Measurements from ENCODE around the gene METAP1D.
"Not testable (repeated sequence)": the region's sequence is repeated elsewhere in the genome, so short reads cannot be mapped to it uniquely, and the experiment has no call there.

METAP1D gene

GRCh38 chr2:172048508-172049503, 49.1 kb downstream of the METAP1D start:
- peaks cover 6% of the 10 kb centered on the region; the same call in 1 of the 2 replicates for H3K4me1 ChIP-seq (ENCODE audit: insufficient read depth, low read length)
- H3K9me3 ChIP-seq (ENCODE audit: control insufficient read depth, insufficient read depth, low read length) = no peaks in the 10 kb centered on the region
- no peak overlapping the region for H3K9ac ChIP-seq (ENCODE audit: low read depth, low read length)
- no peaks in the 10 kb centered on the region for H3K36me3 ChIP-seq (ENCODE audit: insufficient read depth, low read length)

GRCh38 chr2:172049567-172050120, 49.9 kb downstream of the METAP1D start:
- H3K4me1 ChIP-seq (ENCODE audit: insufficient read depth, low read length) = peaks cover 6% of the 10 kb centered on the region; the same call in 1 of the 2 replicates
- H3K9ac ChIP-seq (ENCODE audit: low read depth, low read length) = no peak overlapping the region
- no peaks in the 10 kb centered on the region for H3K9me3 ChIP-seq (ENCODE audit: control insufficient read depth, insufficient read depth, low read length)
- no peaks in the 10 kb centered on the region for H3K36me3 ChIP-seq (ENCODE audit: insufficient read depth, low read length)

DNA sequence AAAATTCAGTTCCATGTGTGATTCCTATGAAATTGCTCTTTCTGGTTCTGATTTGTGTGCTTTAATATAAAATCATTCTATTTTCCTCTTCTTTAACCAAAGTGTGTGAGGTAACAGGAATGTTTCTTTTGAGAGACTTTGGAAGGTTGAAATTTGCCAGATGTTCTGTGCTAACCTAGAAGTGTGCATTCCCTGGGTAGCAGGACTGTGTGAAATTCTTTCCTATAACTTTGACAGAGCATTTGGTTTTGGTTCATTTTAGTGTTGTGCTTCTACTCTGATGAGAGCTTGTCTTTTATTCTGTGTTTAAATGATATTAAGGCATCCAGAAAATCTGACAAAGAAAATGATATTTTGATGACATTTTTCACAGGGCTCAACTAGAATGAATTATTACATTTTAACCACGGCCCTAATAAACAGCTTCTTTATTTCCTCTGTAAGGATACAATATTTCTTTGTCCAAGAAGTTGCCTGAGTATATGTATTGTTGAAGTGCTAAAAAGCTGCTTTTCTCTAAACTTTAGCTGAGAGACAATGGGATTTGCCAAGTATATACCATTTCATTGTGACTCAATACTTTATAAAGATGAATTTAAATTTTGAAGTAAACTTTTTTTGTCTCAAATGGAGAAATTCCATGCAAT, 50.8 kb downstream of the METAP1D start:
- Histone ChIP-seq H3K36me3 (ENCODE audit: insufficient read depth, low read length) (no peaks in the 10 kb centered on the region), H3K9ac (ENCODE audit: low read depth, low read length) (no peak overlapping the region), H3K4me1 (ENCODE audit: insufficient read depth, low read length) (peaks cover 6% of the 10 kb centered on the region; the same call in 1 of the 2 replicates), H3K9me3 (ENCODE audit: control insufficient read depth, insufficient read depth, low read length) (no peaks in the 10 kb centered on the region)

- H3K9ac ChIP-seq (ENCODE audit: low read depth, low read length) = no peak overlapping the region
- no peaks in the 10 kb centered on the region for H3K36me3 ChIP-seq (ENCODE audit: insufficient read depth, low read length)
- H3K4me1 ChIP-seq (ENCODE audit: insufficient read depth, low read length) = peaks cover 6% of the 10 kb centered on the region; the same call in 1 of the 2 replicates
- no peaks in the 10 kb centered on the region for H3K9me3 ChIP-seq (ENCODE audit: control insufficient read depth, insufficient read depth, low read length)
These were observed 52.5 kb downstream of the METAP1D start for GRCh38 chr2:172052000-172052983.

GRCh38 chr2:172053486-172053885, 53.7 kb downstream of the METAP1D start:
- Histone ChIP-seq H3K9ac (ENCODE audit: low read depth, low read length) (no peak overlapping the region), H3K4me1 (ENCODE audit: insufficient read depth, low read length) (peaks cover 6% of the 10 kb centered on the region; the same call in 1 of the 2 replicates), H3K36me3 (ENCODE audit: insufficient read depth, low read length) (no peaks in the 10 kb centered on the region), H3K9me3 (ENCODE audit: control insufficient read depth, insufficient read depth, low read length) (no peaks in the 10 kb centered on the region)

DNA sequence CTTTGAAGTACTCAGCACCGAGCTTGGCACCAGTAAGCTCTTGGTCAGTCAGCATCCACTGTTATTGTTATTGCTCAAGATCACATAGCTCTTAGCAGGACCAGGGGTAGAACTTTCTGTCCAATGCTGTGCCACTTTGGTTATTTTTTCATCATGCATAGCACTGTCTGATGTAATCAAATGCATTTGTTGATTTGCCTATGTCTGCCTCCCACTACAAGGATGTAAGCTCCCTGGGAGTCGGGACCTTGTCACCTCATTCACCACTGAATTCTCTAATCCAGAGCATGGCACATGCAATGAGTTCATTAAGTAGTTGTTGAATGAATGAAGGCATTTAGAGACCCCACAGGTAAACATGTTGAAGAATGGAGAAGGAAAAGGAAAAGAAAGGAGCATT, 56.5 kb downstream of the METAP1D start:
- Histone ChIP-seq H3K4me1 (ENCODE audit: insufficient read depth, low read length) (peaks cover 6% of the 10 kb centered on the region; the same call in 1 of the 2 replicates), H3K9me3 (ENCODE audit: control insufficient read depth, insufficient read depth, low read length) (0 out of 2 replicates have a peak, but pooled peaks cover 3% of the 10 kb centered on the region), H3K36me3 (ENCODE audit: insufficient read depth, low read length) (no peaks in the 10 kb centered on the region), H3K9ac (ENCODE audit: low read depth, low read length) (no peak overlapping the region)

- Histone ChIP-seq H3K9me3 (ENCODE audit: control insufficient read depth, insufficient read depth, low read length) (0 out of 2 replicates have a peak, but pooled peaks cover 3% of the 10 kb centered on the region), H3K9ac (ENCODE audit: low read depth, low read length) (no peak overlapping the region), H3K36me3 (ENCODE audit: insufficient read depth, low read length) (no peaks in the 10 kb centered on the region), H3K4me1 (ENCODE audit: insufficient read depth, low read length) (no peaks in the 10 kb centered on the region)
These were observed 58.9 kb downstream of the METAP1D start for GRCh38 chr2:172058660-172059059.

GRCh38 chr2:172060118-172060517, 60.4 kb downstream of the METAP1D start:
- not testable (repeated sequence) for H3K36me3 ChIP-seq (ENCODE audit: insufficient read depth, low read length)

GRCh38 chr2:172062402-172063004, 62.8 kb downstream of the METAP1D start:
- Histone ChIP-seq H3K36me3 (ENCODE audit: insufficient read depth, low read length) (no peaks in the 10 kb centered on the region), H3K9me3 (ENCODE audit: control insufficient read depth, insufficient read depth, low read length) (0 out of 2 replicates have a peak, but pooled peaks cover 3% of the 10 kb centered on the region), H3K4me1 (ENCODE audit: insufficient read depth, low read length) (no peaks in the 10 kb centered on the region), H3K9ac (ENCODE audit: low read depth, low read length) (no peak overlapping the region)

More at GRCh38 chr2:172060118-172060517, 60.4 kb downstream of the METAP1D start:
- H3K9me3 ChIP-seq (ENCODE audit: control insufficient read depth, insufficient read depth, low read length); H3K4me1 ChIP-seq (ENCODE audit: insufficient read depth, low read length); H3K9ac ChIP-seq (ENCODE audit: low read depth, low read length): not testable (repeated sequence)

DNA sequence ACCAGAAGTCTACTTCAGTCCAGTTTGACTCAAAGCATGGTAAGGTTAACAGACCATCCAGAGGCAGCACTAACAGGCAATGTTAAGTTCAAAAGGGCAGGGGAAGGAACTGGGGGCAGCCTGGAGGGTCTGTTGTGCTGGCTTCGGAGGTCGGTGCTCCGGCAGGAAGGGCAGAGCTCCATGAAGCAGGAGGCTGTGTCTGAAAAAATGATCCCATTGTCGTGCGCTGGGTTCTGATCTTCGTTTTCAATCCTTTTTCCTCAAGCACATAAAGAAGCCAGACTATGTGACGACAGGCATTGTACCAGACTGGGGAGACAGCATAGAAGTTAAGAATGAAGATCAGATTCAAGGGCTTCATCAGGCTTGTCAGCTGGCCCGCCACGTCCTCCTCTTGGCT, 63.7 kb downstream of the METAP1D start:
- H3K9ac ChIP-seq (ENCODE audit: low read depth, low read length) = no peak overlapping the region
- H3K4me1 ChIP-seq (ENCODE audit: insufficient read depth, low read length) = no peaks in the 10 kb centered on the region

GRCh38 chr2:172065111-172065510, 65.4 kb downstream of the METAP1D start:
- Histone ChIP-seq H3K36me3 (ENCODE audit: insufficient read depth, low read length) (no peaks in the 10 kb centered on the region), H3K9me3 (ENCODE audit: control insufficient read depth, insufficient read depth, low read length) (no peaks in the 10 kb centered on the region), H3K9ac (ENCODE audit: low read depth, low read length) (no peak overlapping the region), H3K4me1 (ENCODE audit: insufficient read depth, low read length) (no peaks in the 10 kb centered on the region)

More for the DNA sequence above, 63.7 kb downstream of the METAP1D start:
- no peaks in the 10 kb centered on the region for H3K36me3 ChIP-seq (ENCODE audit: insufficient read depth, low read length)
- H3K9me3 ChIP-seq (ENCODE audit: control insufficient read depth, insufficient read depth, low read length) = 0 out of 2 replicates have a peak, but pooled peaks cover 3% of the 10 kb centered on the region

DNA sequence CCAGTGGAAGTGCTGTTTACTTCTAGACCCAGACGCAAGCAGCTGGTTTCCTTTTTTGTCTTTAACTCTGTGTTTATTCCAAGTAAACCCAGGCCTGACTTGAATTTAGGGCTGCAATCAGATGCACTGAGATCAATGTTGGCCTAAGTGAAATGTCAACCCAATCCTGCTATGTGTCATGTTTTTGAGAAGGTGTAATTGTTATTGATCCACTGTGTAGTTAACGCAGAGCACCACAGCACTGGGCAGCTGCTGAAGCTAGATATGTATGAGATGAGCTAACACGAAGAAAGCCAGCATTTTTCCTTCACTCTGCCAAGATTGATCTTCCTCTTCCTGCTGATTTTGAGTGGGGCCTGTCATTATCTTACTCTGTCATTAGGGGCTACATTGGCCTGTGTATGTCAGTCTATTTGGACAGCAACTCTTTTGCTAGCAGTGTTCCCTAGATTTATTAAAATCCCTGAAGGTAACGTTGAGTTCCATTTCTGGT, 66.7 kb downstream of the METAP1D start:
- Histone ChIP-seq H3K9ac (ENCODE audit: low read depth, low read length) (no peak overlapping the region), H3K9me3 (ENCODE audit: control insufficient read depth, insufficient read depth, low read length) (no peaks in the 10 kb centered on the region), H3K4me1 (ENCODE audit: insufficient read depth, low read length) (no peaks in the 10 kb centered on the region), H3K36me3 (ENCODE audit: insufficient read depth, low read length) (no peaks in the 10 kb centered on the region)

DNA sequence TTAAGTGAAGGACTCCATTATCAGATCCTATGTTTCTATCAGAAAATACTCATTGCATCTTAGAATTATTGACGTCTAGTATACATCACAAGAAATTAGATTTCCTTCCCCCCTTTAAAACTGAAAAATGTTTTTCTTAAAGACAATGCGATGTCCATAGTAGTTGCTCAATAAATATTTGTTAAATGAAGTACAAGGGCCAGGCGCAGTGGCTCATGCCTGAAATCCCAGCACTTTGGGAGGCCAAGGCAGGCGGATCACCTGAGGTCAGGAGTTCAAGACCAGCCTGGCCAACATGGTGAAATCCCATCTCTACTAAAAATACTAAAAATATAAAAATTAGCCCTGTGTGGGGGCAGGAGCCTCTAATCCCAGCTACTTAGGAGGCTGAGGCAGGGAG, 68.2 kb downstream of the METAP1D start:
- H3K9me3 ChIP-seq (ENCODE audit: control insufficient read depth, insufficient read depth, low read length); H3K9ac ChIP-seq (ENCODE audit: low read depth, low read length); H3K4me1 ChIP-seq (ENCODE audit: insufficient read depth, low read length); H3K36me3 ChIP-seq (ENCODE audit: insufficient read depth, low read length): not testable (repeated sequence)

Measured in ES-I3 (cell line).